Measurements from ENCODE around the gene ADGRG6.

ADGRG6 gene

DNA sequence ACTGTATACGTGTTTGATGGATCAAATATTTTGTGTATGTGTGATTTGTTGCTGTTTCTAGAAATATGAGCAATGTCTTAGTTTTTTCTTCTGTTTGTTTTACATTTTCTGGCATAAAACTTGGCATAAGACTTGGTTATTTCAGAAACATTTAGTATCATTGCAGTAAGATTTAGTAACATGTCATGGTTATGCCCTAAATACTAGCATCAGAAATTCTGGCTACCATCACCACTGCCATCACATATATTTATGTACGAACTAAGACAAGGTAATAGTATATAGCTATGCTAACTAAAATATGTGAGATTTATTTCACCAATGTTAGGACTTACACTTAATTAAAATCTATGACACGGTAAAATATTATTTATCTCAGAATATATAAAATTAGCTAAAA is 10.3 kb upstream of the ADGRG6 start:
- no peak for DNase-seq (ENCODE audit: low spot score)

DNA sequence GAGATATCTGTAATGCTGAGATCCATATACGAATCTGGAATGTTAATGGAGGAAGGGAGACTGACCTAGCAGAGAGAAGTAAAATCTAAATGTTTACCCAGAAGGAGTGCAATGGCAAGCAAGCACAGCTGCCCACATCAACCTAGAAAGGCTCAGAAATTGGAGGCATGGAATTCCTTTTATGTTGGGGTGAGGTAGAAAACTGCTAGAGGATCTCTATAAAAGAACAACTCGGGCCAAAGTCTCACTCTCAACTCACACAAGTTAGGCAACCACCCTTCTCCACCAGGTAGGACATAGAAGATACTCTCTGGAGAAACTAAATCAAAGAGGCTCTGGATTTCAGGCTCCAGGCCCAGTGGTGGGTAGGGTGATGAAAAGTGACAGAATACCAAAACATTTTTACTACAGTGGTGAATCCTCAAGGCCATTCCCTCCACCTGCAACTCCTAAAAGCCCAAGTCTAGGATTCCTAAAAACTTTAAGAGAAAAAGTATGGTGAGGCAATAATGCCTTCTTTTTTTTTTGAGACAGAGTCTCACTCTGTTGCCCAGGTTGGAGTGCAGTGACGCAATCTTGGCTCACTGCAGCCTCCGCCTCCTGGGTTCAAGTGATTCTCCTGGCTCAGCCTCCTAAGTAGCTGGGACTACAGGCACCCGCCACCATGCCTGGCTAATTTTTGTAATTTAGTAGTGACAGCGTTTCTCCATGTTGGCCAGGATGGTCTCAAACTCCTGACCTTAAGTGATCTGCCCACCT is 9.5 kb upstream of the ADGRG6 start:
- DNase-seq (ENCODE audit: low spot score), result no peak

DNA sequence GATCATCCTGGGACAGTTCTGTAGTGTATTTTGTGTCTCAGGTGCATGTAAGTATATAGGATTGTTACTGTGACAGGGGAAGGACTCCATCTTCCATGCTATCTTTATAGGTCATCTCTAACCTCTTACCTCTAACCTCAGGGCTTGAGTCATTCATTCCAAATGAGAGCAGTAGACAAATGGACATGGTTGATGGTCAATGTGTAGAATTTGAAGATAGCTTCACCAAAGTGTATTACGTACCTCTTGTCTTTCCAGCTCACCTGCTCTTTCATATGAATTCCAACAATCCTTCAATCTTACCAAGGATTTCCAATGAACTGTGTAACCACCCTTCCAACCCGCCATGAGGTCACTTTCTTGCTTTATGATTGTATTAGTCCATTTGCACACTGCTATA is 8.7 kb upstream of the ADGRG6 start:
- DNase-seq (ENCODE audit: low spot score), result no peak

DNA sequence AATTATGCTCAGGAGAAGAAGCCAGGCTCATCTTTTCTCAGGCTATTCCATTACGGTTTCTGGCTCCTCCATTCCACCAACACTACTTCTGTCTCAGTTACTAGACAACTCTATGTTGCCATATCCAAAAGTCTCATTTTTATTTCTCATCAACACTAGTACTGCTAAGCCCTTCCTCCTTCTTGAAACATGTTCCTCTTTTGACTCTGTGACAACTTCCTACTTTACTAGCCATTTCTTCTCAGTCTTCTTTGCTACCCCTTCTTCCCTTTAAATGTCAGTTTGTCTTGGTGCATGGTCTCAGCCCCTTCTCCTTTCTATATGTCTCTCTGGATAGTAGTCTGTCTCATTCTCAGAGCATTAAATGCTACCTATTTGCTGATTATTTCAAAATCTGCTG is 7.1 kb upstream of the ADGRG6 start:
- DNase-seq (ENCODE audit: low spot score), result no peak

DNA sequence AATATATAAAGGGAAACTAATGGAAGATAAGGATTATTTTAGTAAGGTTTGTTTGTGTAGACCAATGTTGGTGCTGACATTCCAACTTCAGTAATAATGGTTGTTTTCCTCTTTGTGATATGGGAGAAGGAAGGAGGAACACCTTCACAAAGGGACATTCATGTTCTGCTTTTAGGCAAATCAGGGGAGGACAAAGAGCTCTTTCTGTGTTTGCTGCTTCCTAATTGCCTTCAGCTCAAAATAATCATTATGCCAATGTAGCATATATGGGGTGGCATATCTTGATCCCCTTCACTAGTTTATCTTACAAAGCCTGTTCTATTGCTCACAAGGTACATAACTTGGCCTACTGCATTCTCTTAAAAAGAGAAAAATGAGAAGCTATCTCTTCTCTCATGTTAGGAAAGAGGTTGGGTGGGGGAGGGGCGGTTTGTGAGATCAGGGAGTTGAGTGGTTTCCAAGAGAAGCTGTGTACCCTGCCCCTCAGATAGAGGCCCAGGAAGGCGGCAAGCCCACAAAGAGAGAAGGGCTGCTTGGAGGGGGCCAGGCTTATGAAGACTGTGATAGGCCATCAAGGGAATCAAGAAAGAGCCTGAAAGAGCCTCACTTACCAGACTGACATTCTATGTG is 4.7 kb upstream of the ADGRG6 start:
- no peak for DNase-seq (ENCODE audit: low spot score)

DNA sequence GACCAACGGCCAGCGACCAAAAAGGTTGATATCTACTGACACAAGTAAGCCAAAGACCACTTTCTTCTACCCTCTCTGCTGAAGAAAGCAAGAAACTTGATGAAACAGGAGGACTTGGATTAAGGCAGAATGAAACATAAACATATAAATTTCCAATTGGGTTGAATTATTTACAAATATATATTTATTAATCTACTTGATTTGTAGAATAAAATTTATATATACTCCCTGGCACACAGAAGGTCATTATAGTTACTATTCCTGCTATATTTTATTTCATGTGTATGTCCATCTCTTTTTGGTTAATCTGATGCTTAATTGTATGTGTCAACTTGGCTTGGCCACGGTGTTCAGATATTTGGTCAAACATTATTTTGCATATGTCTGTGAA is 4.2 kb upstream of the ADGRG6 start:
- DNase-seq (ENCODE audit: low spot score), result no peak

DNA sequence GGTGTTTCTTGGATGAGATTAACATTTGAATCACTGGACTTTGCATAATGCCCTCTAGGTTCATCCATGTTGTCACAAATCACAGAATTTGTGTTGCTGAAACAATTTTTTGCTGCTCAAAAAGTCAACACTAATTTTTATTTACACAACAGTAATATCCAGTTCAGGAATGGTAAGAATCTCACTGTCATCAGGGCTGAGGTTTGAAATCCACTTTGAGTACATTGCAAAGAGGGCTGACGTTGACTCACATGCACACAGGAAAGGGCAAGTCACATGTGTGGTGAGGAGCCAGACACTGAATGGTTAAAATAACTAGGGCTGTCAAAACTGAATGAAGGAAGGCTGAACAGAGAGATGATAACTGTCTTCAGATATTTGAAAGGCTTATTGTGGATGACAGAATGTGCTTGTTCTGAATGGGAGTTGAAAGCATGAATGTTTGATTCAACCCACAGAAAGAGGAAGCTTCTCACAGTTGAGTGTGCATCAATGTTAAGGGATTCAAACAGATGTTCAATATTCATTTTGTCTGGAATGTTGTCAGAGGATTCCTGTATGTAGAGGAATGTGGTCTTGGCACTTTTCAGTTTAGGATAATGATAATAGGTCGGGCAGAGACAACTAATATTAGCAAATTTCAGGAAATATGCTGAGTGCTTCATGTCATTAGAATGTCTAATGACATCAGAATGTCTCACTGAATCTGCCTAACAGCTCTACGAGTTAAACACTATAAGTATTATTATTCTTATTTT is 3.6 kb upstream of the ADGRG6 start:
- no peak for DNase-seq (ENCODE audit: low spot score)

DNA sequence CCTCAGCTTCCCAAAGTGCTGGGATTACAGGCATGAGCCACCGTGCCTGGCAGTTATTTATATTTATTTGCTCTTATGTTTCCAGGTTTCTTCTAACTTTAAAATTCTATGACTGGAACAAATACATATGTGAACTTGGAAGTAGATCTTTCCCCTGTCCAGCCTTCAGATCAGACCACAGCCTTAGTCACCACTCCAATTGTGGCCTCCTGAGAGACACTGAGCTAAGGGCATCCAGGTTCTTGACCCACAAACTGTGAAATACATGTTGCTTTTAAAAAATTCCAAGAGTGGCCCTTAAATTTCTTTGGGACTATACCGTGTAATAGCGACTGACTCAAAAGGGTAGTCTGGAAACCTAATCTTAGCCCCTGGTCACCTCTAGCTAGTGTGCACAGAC is 1.5 kb upstream of the ADGRG6 start:
- DNase-seq (ENCODE audit: low spot score), result no peak

DNA sequence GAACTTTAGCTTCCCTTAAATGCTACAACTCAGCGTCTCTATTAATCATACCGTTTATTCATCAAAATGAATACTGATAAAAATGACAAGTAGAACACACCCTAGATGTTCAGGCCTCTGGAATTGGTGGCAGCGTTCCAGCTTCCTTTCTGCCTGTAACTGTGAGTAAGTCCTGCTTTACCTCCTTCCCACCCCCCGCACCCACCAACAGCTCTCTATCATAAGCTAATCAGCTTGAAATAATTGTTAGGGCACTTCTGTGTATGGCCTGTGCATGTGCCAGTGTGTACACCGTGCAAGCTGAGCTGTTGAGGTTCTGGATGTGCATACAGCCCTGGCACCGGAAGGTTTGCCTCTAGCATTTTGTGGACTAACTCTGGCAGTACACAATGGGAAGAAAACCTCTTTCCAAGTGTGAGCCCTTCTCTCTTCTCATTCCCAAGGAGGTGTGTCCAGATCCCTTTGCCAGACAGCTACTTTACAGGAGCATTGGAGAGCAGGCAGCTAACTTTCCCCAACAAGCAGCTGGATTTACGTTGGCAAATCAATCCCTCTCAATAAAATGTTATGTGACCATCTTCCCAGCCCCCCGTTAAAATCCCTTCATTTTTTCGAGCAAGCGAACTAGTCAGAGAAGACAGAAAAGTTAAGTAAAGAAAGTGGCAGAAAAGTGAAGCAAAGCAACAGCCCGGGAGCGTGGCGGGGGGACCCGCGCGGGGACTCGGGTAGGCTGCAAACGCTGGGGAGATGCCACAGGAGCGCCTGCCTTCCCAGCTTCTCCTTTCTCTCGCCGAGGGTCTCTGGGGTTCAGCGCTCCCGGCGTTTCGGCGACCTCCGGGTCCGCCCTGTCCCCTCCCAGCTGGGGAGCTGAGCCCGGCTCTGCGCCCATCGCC is 803 bp upstream of the ADGRG6 start:
- no peak for DNase-seq (ENCODE audit: low spot score)

DNA sequence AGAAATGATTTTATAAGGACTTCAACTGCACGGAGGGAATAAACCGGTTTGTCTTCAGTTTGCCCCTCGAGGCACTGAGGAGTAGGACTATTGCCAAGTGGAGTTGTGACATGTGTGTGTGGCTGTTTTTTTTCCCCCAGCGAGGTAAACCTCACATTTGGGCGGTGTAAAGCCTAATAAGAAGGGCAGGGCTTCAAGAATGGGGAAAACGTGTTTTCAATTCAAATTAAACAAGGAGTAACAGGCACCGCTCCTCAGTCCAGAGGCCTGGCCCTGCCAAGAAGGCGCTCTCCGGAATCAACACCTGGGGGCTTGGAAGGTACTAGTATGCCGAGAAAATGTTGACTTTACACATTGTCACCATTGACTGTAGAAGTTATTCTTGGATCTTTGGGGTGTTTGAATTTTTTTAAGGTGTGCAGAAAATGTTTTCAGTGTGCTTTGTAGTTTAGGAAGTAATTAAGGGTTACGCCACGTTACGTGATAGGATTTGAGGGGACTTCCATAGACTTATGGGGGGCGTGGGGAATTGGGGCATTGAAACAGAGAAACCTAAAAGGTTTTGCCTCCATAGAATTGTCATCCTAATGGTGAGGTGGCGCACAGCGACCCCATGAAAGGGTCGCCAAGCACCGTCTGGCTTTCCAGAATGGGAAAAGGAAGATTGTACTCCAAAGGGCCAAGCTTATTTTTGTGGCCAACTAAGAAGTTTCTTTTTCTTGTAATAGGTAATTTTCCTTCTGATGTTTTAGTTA is 791 bp downstream of the ADGRG6 start:
- no peak for DNase-seq (ENCODE audit: low spot score)

DNA sequence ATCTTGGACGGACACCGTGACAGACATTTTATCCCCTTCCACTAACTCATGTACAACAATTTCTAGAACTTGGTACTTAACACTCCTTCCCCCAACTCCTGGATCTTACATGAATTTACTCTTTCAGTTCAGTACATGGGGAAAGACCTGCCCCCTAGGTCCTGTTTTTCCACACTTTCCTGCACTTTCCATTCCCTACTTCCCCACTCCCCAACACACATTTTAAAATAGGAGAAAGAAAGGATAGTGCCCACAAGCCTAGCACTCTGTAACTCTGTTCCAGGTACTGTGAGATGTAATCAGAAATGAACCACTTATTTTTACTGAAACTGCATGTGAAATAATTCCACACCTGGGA is 1.3 kb downstream of the ADGRG6 start:
- no peak for DNase-seq (ENCODE audit: low spot score)

DNA sequence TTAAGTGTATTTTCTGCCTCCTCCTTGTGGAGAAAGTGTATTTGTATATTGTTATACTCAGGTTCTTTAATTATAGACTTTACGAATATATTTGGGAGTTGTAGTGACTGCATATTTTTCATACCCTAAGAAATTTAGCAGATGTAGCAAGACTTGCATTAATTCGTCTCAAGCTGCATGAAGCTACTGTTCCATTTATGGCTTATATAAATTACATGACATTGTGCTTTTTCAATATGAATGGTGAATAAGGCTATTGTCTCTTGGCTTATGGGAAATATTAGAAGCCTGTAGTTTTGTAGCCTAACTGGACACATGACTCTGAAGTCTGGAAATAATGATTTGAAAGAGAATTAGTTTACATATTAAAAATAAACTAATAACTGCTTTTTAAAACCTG is 2.4 kb downstream of the ADGRG6 start:
- DNase-seq (ENCODE audit: low spot score), result no peak

DNA sequence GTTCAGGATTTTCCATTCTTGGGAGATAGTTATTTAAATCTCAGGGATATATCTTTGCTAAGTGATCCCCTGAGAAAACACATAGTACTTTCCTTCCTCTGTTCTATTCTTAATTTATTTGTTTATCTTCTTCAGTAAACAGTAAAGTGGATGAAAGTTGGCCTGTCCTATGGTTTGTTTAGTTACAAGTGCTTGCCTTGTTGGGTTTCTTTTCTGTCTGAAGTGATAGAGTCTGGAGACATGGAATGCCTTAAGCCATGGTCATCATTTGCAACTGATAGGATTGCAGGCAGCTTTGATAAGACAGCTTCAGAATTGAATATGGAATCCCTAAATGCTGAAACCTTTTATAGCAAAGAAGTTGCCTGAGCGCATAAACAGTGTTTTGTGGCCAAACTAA is 4.9 kb downstream of the ADGRG6 start:
- DNase-seq (ENCODE audit: low spot score), result no peak

DNA sequence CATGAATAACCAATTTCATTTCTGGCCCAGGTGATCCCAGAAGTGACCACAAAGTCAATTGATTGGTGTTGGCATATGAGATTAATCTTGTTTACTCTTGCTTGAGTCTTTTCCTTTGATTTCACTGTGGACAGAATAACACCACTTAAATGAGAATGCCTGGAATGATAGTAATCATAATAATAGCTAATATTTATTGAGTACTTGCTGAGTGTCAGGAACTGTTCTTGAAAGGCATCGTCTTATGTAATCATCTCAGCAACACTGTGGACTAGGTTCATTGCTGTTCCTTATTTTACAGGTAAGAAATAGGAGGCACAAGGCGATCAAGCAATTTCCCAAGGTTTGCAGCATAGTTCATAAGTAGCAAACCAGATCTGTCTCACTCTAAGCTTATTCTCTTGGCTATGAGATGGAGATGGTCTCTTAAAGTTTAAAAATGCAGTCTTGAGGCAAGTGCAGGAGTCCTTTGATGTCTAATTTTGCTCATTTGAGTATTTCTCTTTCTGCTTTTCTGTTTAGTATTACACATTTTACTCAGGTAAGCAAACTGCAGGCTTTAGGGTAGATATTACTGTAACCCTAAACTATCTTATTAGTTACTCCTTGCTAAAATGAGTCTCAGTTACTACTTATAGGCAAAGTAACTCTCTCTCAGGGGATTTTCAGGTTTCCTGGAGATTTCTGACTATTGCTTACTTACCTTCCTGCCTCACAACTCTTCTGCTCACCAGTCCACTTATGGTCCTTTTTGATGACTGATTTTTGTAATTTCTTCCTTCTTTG is 6.3 kb downstream of the ADGRG6 start:
- DNase-seq (ENCODE audit: low spot score), result no peak

DNA sequence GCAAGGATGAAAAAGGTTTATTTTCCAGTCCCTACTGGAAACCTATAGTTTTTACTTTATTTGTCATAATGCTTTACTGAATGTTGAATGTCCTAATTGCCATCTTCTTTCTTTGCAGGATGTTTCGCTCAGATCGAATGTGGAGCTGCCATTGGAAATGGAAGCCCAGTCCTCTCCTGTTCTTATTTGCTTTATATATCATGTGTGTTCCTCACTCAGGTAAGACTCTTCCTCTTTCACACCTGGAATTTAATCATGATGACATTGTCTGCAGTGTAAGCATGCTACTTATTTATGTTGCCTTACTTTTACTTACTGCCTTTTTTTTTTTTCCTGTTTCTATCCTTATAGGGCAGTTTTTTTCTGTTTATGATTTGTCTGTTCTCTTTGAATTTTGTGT is 7.6 kb downstream of the ADGRG6 start:
- no peak for DNase-seq (ENCODE audit: low spot score)

DNA sequence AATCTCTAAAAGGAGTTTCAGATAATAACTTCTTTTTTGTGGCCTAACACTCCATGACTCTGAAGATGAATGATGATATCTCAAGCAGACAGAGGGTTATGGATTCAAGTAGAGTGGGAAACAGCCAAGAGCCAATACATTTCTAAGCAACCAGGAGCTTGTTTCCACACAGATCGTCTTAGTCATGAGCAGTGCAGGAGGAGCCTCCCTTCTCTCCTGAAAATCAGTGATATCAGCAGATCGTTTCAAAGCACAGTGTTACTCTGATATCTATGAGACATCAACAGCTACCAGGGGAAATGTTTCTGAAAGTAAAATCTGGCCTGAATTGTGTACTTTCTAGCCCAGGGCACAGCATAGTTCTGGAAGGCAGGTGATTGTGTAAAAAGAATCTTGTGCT is 11.5 kb downstream of the ADGRG6 start:
- no peak for DNase-seq (ENCODE audit: low spot score)

DNA sequence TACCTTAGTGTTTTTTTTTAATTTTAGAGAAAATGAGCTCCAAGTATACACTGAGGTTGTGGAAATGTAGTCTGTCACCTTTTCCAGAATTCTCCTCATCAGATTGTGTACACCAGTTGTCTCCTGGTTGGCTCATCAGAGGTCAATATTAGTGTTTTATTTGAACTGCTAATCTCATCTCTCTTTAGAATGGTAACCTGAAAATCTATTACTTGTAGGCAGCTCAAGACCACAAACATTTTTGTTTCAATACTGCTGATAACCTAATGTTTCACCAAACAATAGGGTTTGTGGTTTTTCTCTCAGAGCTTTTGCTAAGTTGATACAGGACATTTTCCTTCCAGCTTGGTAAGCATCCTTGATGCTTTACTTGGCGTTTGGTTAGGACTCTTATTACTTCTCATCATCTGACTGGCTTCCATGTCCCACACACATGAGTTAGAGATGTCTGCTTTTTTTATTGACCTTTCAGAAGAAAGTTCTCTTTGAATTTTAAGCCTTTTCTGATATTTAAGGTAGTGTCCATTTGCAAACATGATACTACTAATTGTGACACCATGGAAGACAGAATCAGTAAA is 15.1 kb downstream of the ADGRG6 start:
- no peak for DNase-seq (ENCODE audit: low spot score)

DNA sequence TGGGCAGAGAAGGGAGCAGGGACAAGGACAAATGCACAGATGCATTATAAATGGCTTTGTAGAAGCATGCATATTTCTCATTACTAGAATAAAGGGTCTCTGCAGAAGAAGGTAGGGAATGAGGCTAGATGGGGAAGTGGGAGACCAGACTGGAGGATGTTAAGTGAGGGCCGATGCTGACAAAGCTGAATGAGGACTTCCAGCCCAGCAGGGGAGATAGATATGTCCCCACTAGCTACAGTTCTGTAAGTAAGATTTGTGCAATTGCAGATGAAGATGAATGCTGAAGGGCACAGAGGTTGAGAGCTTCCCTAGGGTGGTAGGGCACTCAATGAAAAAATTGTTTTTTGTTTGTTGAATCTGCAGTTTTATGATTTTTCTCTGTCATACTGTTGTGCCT is 16.9 kb downstream of the ADGRG6 start:
- DNase-seq (ENCODE audit: low spot score), result no peak

DNA sequence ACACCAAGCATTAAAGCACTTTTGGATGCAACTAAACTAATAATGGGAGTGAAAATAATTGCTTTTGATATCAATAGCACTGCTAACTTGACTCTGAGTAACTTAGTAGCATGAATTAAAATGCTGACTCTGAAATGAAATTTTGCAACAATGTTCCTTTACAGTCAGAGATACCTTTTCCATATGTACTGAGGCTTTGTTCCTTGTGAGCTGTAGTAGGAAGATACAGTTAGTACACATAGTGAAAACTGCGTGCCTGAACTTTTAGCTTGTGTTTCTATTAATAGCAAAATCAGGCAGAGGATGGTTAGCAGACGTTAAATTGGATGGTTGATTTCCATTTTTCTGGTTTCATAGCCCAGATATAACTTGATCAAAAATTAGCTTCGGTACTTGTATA is 18.6 kb downstream of the ADGRG6 start:
- DNase-seq (ENCODE audit: low spot score), result no peak

DNA sequence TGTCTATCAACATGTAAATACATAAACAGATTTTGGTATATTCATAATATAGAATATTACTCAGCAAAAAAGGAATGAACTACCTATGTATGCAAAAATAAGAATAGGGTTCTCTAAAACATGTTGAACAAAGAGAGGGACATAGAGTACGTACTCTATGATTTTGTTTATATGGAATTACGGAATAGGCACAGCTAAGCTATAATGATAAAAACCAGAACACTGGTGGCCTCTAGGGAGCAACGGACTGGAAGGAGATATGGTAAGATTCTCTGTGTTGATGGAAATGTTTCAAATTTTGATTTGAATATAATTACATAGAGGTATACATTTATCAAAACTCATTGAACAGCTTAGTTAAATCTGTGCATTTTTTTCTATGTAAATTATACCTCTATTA is 19.6 kb downstream of the ADGRG6 start:
- no peak for DNase-seq (ENCODE audit: low spot score)

DNA sequence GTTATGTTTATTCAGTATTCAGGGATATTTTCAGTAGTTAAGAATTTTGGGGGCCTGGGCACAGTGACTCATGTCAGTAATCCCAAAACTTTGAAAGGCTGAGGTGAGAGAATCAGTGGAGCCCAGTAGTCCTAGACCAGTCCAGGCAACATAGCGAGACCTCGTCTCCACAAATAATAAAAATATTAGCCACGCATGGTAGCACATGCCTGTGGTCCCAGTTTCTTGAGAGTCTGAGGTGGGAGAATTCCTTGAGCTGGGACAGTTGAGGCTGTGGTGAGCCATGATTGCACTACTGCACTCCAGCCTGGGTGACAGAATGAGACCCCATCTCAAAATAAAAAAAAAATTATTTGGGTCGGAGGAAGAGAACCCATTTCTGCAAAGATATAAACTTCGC is 20.3 kb downstream of the ADGRG6 start:
- DNase-seq (ENCODE audit: low spot score), result no peak

Measured in CD4-positive, alpha-beta T cell treated with Interleukin-6 at 100 ng/mL for 8 hours (primary cell).